ENCODE results near the gene SLC2A1.

DNA sequence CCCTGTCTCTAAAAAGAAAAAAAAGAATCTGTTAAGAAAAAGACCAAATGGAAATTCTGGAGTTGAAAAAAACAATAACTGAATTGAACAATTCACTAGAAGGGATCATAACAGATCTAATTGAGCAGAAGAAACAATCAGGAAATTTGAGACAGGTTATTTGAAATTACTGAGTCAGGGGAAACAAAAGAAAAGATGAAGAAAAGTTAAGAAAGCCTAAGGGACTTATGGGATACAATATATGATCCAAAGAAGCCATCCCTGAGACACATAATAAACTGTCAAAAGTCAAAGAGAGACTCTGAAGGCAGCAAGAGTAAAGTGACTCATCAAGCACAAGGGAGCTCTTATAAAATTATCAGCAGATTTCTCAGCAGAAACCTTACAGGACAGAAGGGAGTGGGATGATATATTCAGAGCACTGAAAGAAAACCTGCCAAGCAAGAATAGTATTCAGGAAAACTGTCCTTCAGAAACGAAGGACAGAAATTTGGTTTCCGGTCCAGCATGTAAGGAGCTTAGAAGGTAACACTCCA is 44.5 kb downstream of the SLC2A1 start:
- TF ChIP-seq, protein P1, sequence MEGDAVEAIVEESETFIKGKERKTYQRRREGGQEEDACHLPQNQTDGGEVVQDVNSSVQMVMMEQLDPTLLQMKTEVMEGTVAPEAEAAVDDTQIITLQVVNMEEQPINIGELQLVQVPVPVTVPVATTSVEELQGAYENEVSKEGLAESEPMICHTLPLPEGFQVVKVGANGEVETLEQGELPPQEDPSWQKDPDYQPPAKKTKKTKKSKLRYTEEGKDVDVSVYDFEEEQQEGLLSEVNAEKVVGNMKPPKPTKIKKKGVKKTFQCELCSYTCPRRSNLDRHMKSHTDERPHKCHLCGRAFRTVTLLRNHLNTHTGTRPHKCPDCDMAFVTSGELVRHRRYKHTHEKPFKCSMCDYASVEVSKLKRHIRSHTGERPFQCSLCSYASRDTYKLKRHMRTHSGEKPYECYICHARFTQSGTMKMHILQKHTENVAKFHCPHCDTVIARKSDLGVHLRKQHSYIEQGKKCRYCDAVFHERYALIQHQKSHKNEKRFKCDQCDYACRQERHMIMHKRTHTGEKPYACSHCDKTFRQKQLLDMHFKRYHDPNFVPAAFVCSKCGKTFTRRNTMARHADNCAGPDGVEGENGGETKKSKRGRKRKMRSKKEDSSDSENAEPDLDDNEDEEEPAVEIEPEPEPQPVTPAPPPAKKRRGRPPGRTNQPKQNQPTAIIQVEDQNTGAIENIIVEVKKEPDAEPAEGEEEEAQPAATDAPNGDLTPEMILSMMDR (IDR thresholded peaks at IDR 0.05; ENCODE audit: insufficient read depth, low read depth, low read length) = no peak
- no peak for TF ChIP-seq EZH2 (IDR thresholded peaks at IDR 0.05; ENCODE audit: insufficient read depth, low read length)
